Activated CD8-positive, alpha-beta memory T cell treated with anti-CD3 and anti-CD28 coated beads for 48 hours (primary cell): ENCODE results near the gene ETV5.

Experiments used
- DNase-seq, 3 experiments: peaks; one replicate each; pipeline ENCODE4 v3.0.0-alpha.2; 2020; ENCODE audit warnings: low read depth in 2 of 3, low spot score in 2 of 3

ETV5 gene

DNA sequence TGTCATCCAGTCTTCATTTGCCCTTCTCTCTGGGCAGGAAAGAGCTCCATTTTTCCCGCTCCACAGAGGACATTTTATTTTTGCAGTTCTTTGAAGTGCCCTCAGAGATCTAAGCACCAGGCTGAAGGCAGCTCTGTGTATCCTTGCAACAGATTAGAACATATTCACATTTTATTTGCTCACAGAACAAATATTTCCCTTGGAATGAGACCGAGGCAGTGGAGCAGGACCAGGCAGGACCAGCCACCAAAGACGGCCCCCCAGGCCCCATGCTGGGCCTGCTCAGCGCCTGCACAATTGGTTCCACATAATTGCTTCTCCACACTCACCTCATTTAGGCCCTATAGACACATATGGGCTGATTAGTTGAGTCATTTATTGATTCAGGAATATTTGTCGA is 15.7 kb upstream of the ETV5 start:
- no peak for DNase-seq

GRCh38 chr3:186123012-186123411 is 14.1 kb upstream of the ETV5 start:
- DNase-seq = no peak

GRCh38 chr3:186121968-186122367 is 13.1 kb upstream of the ETV5 start:
- no peak for DNase-seq

GRCh38 chr3:186121278-186121677 is 12.4 kb upstream of the ETV5 start:
- DNase-seq = no peak

GRCh38 chr3:186119499-186119898 is 10.6 kb upstream of the ETV5 start:
- no peak for DNase-seq

DNA sequence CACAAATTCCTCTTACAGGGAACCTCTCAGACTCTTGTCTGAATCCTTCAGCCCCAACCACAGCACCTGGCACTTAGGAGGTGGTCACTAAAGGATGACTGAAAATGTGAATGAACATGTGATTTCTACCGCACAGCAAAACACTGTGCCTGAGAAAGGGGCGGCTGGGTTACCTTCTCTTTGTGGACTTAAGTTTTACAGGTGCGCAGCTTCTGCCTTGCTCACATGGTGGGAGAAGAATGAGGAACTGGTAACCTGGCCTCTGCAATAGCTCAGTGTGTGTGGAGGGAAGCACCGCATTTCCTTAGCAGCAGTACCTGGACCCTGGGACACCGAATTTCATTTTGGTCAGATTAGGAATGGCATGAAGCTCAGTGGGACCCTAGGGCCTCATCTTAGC is 9.8 kb upstream of the ETV5 start:
- DNase-seq = no peak

DNA sequence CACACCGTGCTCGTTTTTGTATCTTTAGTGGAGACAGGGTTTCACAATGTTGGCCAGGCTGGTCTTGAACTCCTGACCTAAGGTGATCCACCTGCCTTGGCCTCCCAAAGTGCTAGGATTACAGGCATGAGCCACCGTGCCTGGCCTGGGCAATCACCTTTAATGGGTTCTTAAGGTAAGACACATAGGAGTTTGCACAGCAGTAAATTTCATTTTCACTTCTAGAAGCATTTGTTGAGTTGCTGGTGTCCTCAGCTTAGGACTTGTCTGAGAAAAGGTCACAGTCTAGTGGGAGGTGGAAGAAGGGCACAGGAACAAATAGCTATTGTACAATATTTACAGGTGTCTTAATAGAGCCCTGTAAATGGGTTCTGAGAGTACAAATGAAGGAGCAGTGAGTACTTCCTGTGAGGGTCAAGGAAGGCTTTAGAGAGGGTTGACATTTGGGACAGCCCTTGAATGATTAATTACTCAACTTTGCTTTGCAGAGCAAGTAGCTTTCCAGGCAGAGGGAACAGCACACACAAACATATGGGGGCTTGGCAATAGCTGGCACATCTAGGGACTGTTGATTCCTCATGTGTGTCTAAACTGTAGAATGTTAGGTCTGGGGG is 8.7 kb upstream of the ETV5 start:
- no peak for DNase-seq

- no peak for DNase-seq
These were observed 6.5 kb upstream of the ETV5 start for GRCh38 chr3:186115239-186115996.

GRCh38 chr3:186110975-186111974 is 2.4 kb upstream of the ETV5 start:
- no peak for DNase-seq

- DNase-seq = no peak
These were observed 1.3 kb upstream of the ETV5 start for GRCh38 chr3:186109897-186110803.

- DNase-seq = peak in 1 of 3 experiments; percentile 4
These were observed 566 bp downstream of the ETV5 start for GRCh38 chr3:186108106-186108940.

DNA sequence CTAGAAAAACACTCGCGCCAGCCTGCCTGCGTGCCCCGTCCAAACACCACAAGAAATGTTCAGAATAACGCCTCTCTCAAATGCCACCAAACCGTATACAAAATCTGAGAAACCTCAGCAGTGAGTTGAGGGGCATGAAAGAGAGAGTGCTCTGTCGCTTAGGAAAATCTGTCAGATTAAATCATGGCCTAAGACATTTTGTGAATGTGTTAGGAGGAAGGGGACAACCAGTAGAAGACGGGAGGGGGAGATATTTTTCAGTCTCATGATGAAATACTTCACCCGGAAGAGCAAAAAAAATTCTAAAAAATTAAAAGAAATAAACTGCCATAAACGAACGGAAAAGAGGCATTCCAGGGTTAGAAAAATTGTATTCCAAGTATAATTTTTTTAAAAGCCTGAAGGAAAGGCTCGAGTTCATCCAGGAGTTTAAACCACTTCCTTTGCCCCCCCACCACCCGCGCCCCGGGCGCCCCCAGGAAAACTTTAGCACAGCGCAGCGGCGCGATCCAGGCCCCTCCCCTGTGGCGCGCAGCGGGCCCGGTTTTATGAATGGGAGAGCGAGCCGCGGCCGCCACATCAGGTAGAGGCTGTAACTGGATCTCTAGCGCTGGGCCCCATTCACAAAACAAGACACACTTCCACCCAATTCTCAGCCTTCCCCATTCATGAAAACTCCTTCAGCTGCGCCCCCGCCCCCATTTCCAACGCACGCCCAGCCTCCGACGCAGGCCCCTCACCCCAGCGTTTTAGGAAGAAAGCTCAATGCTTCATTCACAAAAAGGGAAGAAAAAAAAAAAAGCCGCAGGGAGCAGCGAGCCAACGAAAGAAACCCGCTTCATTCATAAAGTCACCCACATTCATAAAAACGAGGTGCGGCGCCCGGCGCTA is 1.4 kb downstream of the ETV5 start:
- DNase-seq = no peak

DNA sequence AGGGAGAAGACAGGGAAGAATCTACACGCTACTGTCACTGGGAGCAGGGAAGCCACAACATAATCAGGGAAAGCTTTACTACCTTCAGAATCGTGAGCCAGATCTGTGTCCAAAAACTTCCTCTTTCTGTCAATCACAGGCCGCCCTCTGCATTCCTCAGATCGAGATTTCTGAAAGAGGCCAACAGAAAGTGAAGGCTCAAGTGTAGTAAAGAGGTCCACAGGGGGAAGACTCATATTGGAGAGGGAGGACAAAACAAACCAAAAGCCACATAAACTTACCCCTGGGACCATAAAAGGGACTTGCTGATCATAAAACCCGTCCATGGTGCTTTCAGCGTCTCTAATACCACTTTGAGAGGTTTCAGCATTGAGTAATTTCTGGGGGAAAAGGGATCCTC is 3.3 kb downstream of the ETV5 start:
- no peak for DNase-seq

GRCh38 chr3:186102687-186103086 is 6.2 kb downstream of the ETV5 start:
- DNase-seq = no peak

GRCh38 chr3:186100398-186100797 is 8.5 kb downstream of the ETV5 start:
- no peak for DNase-seq

DNA sequence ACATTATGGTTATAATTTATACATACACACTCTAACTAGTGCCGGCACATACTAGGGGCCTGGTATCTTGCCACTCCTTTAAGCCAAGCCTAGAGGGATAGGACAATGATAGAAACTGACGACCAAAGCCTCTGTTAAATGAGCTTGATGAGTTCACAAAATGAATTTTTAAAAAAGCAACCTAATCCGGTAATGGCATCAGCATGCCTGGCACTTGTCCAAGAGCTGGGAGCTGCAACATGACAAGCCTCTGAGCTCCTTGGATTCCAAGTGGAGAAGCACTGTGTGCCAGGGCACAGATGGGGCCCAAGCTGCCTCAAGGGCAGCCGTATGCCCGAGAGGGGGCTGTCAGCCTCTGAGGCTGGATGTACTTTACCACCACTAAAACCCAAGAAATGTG is 9.7 kb downstream of the ETV5 start:
- no peak for DNase-seq

DNA sequence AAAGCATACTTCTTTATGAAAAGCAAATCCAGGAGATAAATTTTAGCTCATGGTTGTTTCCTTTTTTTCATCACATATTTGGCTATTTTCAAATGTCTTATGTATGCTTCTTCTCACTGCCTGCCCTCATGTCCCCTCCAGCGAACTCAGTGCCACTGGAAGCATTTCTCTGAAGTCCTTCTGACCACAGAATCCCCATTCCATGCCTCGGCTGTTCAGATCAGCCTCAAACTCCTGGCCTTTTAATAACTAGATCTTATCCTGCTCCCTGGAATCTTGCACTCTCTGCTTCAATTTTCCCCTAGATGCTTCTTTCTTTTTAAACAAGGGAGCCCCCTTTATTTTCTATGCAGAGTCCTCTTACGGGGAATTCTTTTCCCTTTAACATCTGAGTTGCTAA is 10.1 kb downstream of the ETV5 start:
- DNase-seq = no peak

- DNase-seq = no peak
These were observed 11.0 kb downstream of the ETV5 start for GRCh38 chr3:186097663-186098451.
